HepG2 (cell line): Measurements from ENCODE around the gene RTP5. TPM values are rescaled to one million over a fixed set of nuclear protein-coding genes. Genes with fewer than 3 reads are reported as not detected.

Experiments used
- polyA plus RNA-seq, 8 experiments: library from polyadenylated mRNA; depleted of rRNA in 3 of 8; stranded (reverse) in 7 of 8; unstranded in 1 of 8; fragments of >200 nt; fragmentation: Illumina TruSeq in 4 of 8; extraction: Trizol in 4 of 8; gene quantifications; 2 replicates each; pipeline versions ENCODE4 v1.2.1 to v1.2.3, GENCODE V29; 2011 to 2016; ENCODE audit warnings: low read depth in 4 of 8, missing spikeins in 1 of 8, mixed read lengths in 1 of 8; ENCODE audit not compliant: insufficient read depth in 1 of 8
- total RNA-seq, 5 experiments: library from RNA; depleted of rRNA; stranded (reverse); fragments of >200 nt; fragmentation: Illumina TruSeq; extraction: Trizol; gene quantifications; 2 replicates each; pipeline ENCODE4 v1.2.3, GENCODE V29; 2016; ENCODE audit warnings: low read depth in 1 of 5

Gene RTP5
- total and polyA plus RNA-seq, 2 of the 13 experiments (the other 11 are each of a cell fraction or from before 2014, with no cell fraction given) = not detected

Other genes with a start within 250 kb of the RTP5 start
- gene THAP4, start 232.6 kb upstream of the RTP5 start, total RNA-seq (2016; rRNA removed; fragmentation: Illumina TruSeq; extraction: Trizol) = 68.2 and 75.7 TPM in 2 replicates
- gene THAP4, start 232.6 kb upstream of the RTP5 start, polyA plus RNA-seq (2011; rRNA removed) = 59.7 and 70.2 TPM in 2 replicates
- gene ATG4B, start 232.0 kb upstream of the RTP5 start, total RNA-seq (2016; rRNA removed; fragmentation: Illumina TruSeq; extraction: Trizol) = 95.5 and 96.3 TPM in 2 replicates
- gene ATG4B, start 232.0 kb upstream of the RTP5 start, polyA plus RNA-seq (2011; rRNA removed) = 239 and 300 TPM in 2 replicates
- 124 and 134 TPM in 2 replicates for gene DTYMK, start 182.9 kb upstream of the RTP5 start, total RNA-seq (2016; rRNA removed; fragmentation: Illumina TruSeq; extraction: Trizol)
- 39.5 and 57.5 TPM in 2 replicates for gene DTYMK, start 182.9 kb upstream of the RTP5 start, polyA plus RNA-seq (2011; rRNA removed)
- gene ING5, start 167.7 kb upstream of the RTP5 start, total RNA-seq (2016; rRNA removed; fragmentation: Illumina TruSeq; extraction: Trizol) = 56.7 and 61.9 TPM in 2 replicates
- 71.9 and 86.9 TPM in 2 replicates for gene ING5, start 167.7 kb upstream of the RTP5 start, polyA plus RNA-seq (2011; rRNA removed)
- 10.2 and 20.3 TPM in 2 replicates for gene D2HGDH, start 135.1 kb upstream of the RTP5 start, total RNA-seq (2016; rRNA removed; fragmentation: Illumina TruSeq; extraction: Trizol)
- 19.2 and 20.5 TPM in 2 replicates for gene D2HGDH, start 135.1 kb upstream of the RTP5 start, polyA plus RNA-seq (2011; rRNA removed)
- 0.20 and 0.72 TPM in 2 replicates for gene GAL3ST2, start 92.9 kb upstream of the RTP5 start, total RNA-seq (2016; rRNA removed; fragmentation: Illumina TruSeq; extraction: Trizol)
- gene GAL3ST2, start 92.9 kb upstream of the RTP5 start, polyA plus RNA-seq (2011; rRNA removed) = 0.17 and 0.30 TPM in 2 replicates
- gene NEU4, start 60.5 kb upstream of the RTP5 start, total RNA-seq (2016; rRNA removed; fragmentation: Illumina TruSeq; extraction: Trizol) = 104 and 107 TPM in 2 replicates
- 53.5 and 71.4 TPM in 2 replicates for gene NEU4, start 60.5 kb upstream of the RTP5 start, polyA plus RNA-seq (2011; rRNA removed)
- gene PDCD1, start 10.8 kb upstream of the RTP5 start, total RNA-seq (2016; rRNA removed; fragmentation: Illumina TruSeq; extraction: Trizol) = not detected in 2 replicates
- 0.04 and 0.31 TPM in 2 replicates for gene PDCD1, start 10.8 kb upstream of the RTP5 start, polyA plus RNA-seq (2011; rRNA removed)